WI38 (cell line): ENCODE results near the gene OTUD6A.
"Not testable (repeated sequence)": the region's sequence is repeated elsewhere in the genome, so short reads cannot be mapped to it uniquely, and the experiment has no call there.

ENCODE experiments used
- H3K4me3 ChIP-seq: 2 replicates; pipeline ENCODE4 v1.5.1; 2011; ENCODE audit warnings: low read depth, mild to moderate bottlenecking, control low read depth, low read length
- CTCF ChIP-seq: IDR thresholded peaks from 2 replicates; pipeline ENCODE4 v1.5.1; 2012; ENCODE audit warnings: low read depth, mild to moderate bottlenecking, control low read depth, low read length

The OTUD6A gene

DNA sequence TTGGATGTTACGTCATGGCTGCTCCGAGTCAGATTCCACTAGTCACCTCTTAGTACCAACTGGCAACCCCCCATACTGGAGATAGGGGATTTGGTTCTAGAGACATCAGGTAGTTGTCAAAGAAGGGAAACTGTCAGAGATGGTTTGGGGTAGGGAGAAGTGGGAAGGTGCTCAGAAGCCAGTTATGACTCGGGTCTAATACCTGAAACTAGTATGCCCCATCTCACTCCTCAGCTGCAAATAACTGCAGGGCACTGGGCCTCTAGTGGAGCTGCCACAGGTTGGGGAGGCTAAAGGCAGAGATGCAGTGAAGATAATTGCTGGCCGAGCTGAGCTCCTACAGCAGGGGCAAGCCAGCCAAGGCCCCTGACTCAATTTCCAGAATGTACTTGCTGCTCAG lies 30.0 kb downstream of the OTUD6A start:
- TF ChIP-seq CTCF = no peak
- H3K4me3 ChIP-seq = no peak overlapping the region

DNA sequence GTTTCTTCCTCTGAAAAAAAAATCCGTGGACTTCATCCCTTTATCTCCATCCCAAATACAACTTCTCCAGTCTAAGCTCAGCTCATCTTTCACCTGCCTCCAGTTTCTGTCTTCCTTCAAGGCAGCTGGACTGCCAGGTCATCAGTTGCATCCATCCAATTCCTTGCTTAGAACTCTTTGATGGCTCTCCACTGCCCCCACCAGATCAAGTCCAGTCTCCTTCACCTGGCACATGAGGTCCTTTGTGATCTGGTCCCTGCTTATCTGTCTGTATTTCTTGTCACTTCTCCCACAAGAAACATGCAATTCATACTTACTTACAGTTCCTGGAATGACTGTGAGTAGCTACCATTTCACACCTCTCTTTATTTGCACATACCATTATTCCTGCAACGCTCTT lies 33.8 kb downstream of the OTUD6A start:
- no peak for TF ChIP-seq CTCF
- no peak overlapping the region for H3K4me3 ChIP-seq

- TF ChIP-seq CTCF = no peak
- H3K4me3 ChIP-seq = no peak overlapping the region
Measured at GRCh38 chrX:70105229-70105628, 43.0 kb downstream of the OTUD6A start.

- not testable (repeated sequence) for H3K4me3 ChIP-seq
Measured at GRCh38 chrX:70111436-70112026, 49.3 kb downstream of the OTUD6A start.
